HG03565 (cell line): ENCODE results near the gene PLA2G4A.

Source experiments
- ATAC-seq: cut with Tn5 transposase; IDR thresholded peaks from one replicate; pipeline ENCODE4 v1.9.1; 2021; ENCODE audit warnings: mild to moderate bottlenecking, moderate library complexity; ENCODE audit not compliant: unreplicated experiment

The PLA2G4A gene

DNA sequence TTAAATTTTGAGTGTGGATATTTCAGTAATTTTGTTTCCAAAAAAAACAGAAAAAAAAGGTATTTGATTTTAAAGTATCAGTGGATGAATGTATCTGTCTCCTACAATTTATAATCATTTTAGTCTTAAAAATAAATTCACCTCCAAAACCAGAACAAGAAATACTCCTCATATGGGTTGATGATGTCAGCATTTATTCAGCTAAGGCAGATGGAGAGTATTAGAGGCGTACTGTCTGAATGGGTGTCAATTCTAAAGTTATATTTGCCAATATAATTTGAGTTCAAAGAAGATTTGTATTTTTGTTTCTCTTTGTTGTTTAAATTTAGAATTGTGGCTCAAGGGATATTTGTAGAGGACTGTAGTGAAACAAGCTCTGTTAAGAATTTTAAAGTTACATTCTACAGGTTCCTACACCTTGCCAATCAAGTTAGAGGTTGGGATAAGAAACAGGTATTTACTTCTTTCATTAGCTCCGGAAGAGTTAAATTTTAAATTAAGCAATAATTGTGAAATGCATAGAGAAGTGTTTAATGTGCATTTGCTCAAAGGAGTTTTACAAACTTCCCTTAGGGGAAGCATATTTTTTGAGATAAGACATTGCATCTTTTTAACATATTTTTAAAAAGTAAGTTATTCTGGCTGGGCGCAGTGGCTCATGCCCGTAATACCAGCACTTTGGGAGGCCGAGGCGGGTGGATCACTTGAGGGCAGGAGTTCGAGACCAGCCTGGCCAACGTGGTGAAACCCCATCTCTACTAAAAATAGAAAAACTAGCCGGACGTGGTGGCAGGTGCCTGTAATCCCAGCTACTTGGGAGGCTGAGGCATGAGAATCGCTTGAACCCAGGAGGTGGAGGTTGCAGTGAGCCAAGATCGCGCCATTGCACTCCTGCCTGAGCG, 1.2 kb downstream of the PLA2G4A start:
- ATAC-seq, result no peak

DNA sequence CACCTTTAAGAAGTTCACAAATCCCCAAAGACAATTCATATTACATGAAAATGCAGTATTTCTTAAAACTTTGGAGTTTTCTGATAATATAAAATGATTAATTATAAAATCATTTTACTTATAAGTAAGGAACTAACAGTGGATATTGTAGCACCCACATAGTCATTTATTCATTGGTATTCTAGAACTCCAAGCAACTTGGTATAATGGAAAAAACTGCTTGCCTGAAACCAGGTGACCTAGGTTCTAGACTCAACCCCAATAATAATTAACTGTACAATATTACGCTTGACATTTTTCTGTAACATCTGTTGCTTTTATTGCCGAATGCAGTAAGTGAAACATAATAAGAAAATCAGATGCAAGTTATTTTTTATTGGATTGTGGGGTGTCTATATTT, 2.4 kb downstream of the PLA2G4A start:
- ATAC-seq, result no peak

DNA sequence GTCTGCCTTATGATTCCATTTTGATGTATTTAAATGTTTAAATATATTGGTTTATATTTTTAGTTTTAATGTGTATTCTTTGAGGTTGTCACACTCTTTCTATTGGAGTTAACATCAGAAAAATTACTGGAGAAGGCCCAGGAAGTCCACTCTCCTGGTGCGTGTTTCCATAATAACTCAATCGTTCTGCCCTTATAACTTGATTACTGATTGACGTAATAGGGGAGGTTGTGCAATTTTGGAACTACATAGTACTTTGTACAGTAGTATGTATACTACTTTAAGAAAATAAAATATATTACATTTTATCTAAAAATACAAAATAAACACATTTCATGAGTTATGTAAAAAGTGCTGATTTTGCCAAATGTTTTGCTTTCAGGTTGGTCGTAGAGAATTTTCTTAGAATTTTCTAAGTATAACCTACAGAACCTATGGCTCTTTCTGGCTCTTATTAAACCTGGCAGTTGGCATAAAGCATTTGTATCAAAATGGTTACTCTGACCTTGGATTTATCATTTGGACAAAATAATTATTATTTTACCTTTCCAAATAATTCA, 5.7 kb downstream of the PLA2G4A start:
- ATAC-seq, result no peak

DNA sequence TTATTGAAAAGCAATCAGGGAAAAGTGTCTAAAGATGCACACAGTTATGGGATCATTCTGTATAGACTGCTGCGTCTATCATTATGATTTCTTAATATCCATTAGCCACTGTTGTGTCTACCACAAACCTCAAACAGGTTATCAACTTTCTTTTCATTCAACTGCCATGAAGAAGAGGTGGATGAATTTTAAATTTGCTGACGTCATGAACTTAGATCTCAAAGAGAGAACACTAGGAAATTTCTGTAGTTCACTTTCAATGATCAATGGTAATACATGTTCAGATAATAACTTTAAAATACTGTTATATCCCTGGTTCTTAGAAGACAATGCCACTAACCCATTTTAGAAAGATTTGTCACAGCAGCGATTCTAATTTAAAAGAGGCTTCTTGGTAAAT, 6.7 kb downstream of the PLA2G4A start:
- no peak for ATAC-seq

DNA sequence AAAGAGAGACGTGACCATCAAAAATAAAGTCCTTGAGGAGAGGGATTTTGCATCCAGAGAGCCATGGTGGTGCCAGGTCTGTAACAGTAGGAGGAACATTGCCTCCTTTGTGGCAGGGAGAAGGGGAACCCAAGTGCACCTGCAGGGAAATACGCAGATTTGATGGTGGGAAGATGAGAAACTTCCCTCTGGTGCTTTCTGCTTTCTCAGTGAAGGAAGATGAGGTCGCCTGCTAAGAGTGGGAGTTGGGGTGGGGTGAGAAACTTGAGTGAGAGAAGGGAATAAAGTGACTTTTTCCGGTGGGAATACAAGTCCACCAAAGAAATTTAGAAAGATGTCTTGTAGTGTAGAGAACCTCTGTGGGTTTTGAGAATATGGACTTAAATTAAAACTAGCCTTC, 9.1 kb downstream of the PLA2G4A start:
- no peak for ATAC-seq

DNA sequence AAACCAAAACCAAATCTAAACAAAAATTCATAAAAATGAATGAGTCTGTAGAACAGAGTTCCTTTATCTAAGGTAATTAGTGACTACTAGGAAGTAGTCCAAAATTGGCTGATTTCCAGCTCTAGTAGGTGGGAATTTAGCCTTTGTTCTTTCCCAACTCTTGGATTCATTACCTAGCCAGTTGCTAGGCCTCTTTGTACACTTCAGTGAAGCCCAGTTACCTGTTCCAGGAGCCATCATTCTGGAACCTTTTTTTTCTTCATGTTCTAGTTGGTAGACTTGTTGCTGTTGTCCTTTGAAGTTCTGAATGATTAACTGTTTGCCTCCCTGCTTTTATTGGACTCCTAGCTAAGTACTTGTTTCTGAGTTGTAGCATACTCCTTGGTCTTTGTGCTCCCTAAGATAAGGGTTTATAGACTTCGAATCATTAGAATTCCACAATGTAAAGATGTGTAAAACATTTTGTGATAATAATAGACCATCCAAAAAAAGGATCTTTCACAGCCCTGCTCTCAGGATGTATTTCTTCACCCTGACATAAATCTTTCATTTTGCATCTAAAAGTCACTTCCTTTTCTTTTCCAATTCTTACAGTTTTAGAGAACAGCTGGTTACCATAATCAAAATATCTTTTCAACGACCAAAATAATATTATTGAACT, 9.8 kb downstream of the PLA2G4A start:
- ATAC-seq, result no peak

DNA sequence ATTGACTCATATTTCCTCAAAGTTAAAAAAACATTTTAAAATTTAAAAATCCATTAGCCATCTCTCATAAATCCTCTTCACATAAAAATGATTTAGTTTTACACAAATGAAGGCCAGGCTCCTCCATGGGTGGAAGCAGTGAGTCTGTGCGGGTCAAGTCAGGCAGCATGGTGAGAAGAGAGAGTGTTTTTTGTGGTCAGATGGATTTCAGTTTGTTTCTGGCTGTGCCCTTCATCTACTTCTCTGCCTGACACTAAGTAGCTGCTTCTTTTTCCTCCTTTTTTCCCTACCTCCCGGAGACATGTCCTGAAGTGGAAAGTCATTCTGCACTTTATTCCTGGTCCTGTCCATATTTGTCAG, 10.3 kb downstream of the PLA2G4A start:
- peak; percentile 39 for ATAC-seq

DNA sequence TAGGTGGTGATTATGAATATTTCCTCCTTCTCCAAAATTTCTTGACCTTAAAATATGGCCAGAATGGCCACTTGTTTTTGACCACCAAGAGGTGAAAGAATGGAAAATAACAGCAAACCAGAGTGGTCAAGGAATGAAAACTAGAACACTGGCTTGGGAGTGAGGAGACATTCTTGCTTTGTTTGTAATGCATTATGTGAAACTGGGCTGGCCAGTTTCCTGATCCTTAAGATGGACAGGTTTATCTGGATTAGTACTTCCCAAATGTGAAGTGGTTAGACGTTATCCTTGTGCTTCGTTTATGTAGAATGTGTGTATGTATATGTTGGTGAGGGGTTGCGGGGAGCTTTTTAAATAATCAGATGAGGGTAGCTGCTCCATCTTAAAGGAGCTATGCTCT, 12.8 kb downstream of the PLA2G4A start:
- ATAC-seq, result no peak

DNA sequence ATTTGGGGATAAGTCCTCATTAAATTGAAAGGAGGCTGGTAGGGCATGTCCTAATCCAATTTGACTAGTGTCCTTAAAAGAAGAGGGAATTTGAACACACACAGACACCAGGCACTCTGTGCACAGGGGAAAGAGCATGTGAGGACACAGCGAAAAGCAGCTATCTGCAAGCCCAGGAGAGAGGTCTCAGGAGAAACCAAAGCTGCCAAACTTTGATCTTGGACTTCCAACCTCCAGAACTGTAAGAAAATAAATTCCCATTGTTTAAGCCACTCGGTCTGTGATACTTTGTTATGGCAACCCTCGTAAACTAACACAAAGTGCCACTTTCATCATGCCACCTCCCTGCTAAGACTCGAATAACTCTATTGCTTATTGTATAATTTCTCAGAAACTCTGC, 13.8 kb downstream of the PLA2G4A start:
- no peak for ATAC-seq

DNA sequence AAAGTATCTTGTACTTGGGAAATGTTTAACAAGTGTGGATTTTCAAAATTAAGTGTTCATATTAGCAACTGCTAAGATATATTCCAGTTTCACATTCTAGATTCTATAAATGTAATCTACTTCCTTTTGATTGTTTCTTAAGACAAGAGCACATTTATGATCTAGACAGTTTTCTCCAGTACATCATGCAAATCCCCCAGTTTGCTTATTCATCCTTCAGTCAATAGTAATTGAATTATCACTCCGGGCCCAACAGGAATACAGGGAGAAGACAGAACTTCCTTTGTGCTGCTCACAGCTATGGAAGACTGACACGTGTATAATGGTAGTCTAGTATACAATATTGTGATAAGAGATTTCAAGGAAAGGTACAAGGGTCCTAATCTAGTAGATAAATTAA, 14.5 kb downstream of the PLA2G4A start:
- ATAC-seq, result no peak

DNA sequence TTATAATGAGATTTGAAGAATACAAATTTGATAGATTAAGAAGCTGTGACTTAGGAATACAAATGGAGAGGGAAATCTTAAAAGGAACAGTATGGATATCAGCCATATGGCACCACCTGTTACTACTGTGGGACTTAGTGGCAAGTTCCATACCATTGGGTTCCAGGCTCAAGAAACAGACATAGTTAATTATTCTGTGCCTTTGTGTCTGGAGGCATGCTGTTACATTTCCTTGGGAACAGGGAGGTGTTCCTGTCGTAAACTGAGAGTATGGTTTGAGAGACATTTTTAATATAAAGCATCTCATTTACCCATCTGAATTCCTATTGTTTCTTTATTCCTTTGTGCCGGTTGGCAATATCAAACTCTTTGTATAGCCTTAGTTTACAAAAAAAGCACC, 15.2 kb downstream of the PLA2G4A start:
- no peak for ATAC-seq

DNA sequence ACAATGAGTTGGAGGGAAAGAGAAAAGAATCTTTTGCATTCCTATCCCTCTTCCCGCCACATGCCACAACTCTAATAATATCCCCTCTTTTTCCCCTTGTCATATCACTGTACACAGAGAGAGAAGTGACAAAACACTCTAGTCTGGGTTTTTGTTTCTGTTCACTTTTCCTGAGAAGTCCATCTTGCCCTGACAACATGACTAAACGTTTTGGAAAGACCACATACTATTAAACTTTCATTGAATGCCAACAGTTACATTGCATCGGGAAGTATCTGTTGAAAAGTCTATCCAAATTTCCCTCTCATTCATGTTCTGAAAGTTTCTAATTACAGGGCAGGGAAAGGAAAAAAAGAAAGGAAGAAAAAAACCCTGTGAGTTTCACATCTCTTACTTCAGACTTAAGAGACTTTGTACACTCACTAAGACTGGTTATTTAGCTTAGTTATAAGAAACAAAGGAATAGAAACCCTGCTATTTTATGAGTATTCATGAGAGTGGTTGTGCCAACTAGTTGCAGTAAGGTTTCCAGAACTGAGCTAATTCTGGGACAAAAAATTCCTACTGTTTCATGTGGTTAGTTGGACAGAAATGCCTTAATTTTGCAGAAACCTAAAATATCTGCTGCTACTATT, 16.9 kb downstream of the PLA2G4A start:
- no peak for ATAC-seq

DNA sequence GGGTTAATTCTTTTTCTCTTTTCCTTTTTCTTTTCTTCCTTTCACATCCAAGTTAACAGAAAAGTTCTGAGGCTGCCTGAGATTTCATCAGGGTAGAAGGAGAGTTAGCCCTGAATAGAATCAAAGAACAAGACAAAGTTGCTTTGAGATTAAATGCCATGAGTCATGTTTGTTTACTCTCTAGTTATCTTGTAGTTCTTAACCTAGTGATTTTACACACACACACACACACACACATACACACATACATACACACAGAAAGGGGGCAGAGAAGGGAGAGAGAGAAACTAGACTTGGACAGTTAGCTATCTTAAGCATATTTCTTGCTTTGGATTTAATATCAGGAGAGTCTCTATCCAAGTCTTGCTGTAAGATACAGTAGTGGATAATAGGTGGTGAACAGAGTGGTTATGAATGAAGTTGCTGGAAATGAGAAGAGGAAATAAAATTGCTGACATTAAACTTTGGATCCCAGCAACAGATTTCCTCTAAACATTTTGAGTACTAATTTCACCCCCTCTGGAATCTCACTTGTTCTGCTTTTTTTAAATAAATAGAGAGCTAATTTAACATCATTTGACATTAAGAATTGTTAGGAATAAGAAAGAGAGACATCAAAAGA, 19.9 kb downstream of the PLA2G4A start:
- ATAC-seq, result no peak

DNA sequence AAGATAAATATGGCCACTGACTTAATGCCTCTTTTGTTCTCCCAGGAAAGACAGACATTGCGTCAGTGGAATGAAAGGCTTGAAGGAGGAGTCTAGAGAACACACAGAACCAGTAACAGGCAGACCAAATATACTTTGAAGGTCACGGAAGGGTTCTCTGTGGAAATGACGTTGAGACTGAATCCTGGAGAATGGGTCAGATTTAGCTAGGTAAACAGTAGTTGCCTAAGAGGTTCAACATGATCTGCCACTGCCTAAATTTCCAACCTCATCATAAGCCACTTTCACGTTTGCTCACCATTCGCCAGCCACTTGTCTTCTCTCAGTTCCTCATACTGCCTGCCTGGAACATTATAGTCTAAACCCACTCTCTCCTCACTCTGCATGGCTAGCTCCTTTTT, 20.5 kb downstream of the PLA2G4A start:
- peak; percentile 94 for ATAC-seq

DNA sequence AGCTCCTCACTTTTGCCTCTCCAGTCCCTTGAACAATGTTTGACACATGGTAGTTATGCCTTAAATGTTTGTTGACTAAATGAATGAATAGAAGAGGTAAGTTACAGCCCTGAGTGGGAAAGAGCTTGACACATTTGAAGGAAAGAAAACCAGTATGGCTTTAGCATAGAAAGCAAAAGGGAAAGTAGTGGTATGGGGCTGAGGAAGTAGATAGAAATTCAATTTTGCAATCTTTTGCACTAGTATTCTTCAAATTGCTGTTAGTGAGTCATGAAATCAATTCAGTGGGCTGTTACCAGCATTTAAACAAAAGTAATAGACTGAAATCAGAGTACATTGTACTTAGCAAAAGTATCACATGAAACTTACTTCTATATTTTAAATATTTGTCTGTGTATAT, 21.1 kb downstream of the PLA2G4A start:
- peak; percentile 22 for ATAC-seq

DNA sequence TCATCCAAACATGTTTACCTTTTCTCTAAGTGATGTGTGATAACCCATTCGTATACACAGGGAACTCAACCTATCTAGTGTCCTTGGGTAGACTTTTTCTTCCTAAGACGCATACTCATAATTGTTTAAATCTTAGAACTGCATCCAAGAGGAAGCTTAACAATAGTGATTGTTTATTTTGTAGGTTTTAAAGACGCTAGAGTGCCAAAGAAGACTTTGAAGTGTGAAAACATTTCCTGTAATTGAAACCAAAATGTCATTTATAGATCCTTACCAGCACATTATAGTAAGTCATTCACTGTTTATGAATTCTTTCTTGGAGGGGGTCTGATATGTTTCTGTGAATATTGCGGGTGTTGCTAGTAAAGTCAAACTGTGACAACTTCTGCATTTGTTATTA, 25.4 kb downstream of the PLA2G4A start:
- no peak for ATAC-seq

DNA sequence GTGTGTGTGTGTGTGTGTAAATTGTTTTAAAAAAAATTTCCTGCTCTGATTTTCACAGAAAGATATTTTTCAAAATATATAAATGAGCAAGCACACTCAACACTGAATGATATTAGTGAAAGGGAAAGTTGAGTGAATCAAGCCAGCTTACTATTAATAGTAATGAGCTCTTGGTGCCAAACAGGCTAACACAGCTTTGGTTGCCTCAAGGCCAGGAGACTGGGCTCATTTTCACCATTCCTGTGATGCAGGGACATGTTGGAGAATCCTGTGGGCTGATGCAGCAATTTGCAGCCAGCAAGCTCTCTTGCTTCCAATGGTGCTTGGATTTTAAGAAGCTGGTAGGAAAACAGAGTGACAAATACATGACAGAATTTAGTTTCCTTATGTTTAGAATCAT, 30.2 kb downstream of the PLA2G4A start:
- ATAC-seq, result no peak

DNA sequence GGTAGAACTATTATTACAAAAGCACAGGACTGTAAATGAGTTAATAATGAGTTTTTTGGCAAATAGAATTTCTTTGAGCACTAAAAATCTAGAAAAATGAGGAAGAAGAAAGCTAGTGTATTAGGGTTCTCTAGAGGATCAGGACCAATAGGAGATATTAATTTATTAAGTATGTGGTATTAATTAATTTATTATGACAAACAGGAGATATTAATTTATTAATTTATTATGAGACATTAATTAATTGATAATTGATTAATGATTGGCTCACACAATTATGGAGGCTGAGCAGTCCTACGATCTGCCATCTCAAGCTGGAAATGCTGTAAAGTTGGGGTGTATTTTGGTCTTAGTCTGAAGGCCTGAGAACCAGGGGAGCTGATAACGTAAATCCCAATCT, 31.2 kb downstream of the PLA2G4A start:
- ATAC-seq, result no peak

DNA sequence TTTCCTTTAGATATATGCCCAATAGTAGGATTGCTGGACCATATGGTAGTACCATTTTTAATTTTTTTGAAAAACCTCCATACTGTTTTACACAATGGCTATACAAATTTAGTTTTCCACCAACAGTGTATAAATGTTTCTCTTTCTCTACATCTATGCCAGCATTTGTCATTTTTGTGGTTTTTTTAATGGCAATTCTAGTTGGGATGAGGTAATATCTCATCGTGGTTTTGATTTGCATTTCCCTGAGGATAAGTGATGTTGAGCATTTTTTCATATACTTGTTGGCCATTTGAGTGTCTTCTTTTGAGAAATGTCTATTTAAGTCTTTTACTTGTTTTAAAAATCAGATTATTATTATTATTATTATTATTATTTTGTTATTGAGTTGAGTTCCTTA, 35.5 kb downstream of the PLA2G4A start:
- no peak for ATAC-seq

DNA sequence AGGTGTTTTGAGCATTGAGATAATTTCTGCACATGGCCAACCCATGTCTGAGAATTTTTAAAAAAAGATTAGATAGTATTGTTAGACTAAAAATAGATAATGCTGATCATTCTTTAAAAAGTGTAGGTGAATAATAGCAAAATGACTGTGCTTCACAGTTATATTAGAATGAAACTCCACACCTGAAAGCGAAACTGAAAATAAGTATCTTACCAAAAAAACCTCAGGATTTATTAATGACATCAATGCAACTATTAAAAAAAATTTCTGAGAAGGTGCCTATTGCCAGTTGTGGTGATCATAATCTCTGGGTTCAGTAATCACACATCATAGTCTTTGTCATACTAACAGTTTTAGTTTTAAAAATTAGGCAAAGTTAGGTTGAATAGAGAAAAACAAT, 36.5 kb downstream of the PLA2G4A start:
- ATAC-seq, result peak; percentile 87

DNA sequence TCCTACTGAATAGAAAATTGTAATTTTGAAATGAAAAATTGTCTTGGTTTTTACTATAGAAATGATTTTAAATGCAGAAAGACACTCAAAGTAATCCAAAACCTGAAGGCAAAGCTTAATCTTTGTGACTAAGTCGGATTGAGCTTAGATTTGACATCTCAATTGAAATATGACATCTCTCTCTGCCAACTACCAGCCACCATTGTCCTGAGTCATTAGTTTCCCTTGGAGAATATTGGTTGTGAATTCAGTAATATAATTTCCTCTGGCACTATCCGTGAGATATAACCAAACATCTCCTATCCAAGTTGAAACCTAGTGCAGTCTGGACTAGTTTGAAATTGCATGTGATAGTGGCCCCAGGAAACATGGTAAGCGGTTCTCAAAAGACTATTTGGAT, 37.1 kb downstream of the PLA2G4A start:
- ATAC-seq, result no peak
